AG10803 (cell line): ENCODE results near the gene TMEM60.

Source experiments
- DNase-seq: peaks from one replicate; pipeline ENCODE4 v3.0.0; 2010; ENCODE audit warnings: low read depth
- H3K4me3 ChIP-seq: 2 replicates; pipeline ENCODE4 v1.5.1; 2011; ENCODE audit warnings: mild to moderate bottlenecking, low read length, control low read depth
- TF ChIP-seq, protein P1 (sequence below): conservative IDR thresholded peaks from 2 replicates; pipeline ENCODE4 v1.5.1; 2011; ENCODE audit warnings: mild to moderate bottlenecking, low read length, control low read depth, inconsistent platforms

The TMEM60 gene, protein sequence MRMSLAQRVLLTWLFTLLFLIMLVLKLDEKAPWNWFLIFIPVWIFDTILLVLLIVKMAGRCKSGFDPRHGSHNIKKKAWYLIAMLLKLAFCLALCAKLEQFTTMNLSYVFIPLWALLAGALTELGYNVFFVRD

DNA sequence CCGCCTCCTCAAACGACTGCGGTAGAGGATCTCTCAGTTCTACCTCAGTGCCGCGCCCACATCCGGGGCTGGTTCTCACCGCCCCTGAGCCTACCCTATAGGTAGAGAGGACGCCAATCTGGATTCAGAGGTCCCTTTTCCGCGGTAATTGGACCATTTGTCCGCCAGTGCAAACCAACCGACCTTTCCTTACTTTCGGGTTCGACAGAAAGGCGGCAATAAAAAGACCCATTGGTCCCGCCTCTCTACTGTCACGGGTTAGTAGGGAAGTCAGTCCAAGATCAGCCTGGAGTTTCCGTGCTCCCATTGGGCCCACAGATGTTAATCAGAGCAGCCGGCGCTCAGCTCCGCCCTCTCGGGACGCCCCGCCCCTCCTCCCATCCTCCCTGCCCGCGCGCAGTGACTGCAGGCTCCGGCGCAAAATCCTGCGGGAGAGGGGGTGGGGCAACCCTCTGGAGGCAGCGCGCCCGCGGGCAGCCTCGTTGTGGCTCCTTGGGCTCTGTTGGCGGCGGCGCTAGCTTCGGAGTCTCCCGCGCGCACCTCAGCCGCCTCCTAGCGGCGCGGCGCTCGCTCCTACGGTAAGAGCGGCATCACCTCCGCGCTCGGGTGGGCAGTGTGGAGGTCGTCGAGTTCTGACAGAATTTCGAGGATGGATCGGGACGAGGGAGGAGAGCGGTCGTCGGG lies at the start of gene TMEM60, which contains the start of gene PHTF2:
TMEM60 (minus strand) TSS at position 41 of the 684 bp plus-strand sequence. CDS start 4,061 bp downstream, outside the sequence.
PHTF2 (plus strand) TSS at position 380 of the 684 bp plus-strand sequence.
- H3K4me3 ChIP-seq, result peak within 1 kb of the TSS; percentile 97
- DNase-seq, result peak; percentile 100
- TF ChIP-seq, protein P1, sequence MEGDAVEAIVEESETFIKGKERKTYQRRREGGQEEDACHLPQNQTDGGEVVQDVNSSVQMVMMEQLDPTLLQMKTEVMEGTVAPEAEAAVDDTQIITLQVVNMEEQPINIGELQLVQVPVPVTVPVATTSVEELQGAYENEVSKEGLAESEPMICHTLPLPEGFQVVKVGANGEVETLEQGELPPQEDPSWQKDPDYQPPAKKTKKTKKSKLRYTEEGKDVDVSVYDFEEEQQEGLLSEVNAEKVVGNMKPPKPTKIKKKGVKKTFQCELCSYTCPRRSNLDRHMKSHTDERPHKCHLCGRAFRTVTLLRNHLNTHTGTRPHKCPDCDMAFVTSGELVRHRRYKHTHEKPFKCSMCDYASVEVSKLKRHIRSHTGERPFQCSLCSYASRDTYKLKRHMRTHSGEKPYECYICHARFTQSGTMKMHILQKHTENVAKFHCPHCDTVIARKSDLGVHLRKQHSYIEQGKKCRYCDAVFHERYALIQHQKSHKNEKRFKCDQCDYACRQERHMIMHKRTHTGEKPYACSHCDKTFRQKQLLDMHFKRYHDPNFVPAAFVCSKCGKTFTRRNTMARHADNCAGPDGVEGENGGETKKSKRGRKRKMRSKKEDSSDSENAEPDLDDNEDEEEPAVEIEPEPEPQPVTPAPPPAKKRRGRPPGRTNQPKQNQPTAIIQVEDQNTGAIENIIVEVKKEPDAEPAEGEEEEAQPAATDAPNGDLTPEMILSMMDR, result peak; percentile 49

DNA sequence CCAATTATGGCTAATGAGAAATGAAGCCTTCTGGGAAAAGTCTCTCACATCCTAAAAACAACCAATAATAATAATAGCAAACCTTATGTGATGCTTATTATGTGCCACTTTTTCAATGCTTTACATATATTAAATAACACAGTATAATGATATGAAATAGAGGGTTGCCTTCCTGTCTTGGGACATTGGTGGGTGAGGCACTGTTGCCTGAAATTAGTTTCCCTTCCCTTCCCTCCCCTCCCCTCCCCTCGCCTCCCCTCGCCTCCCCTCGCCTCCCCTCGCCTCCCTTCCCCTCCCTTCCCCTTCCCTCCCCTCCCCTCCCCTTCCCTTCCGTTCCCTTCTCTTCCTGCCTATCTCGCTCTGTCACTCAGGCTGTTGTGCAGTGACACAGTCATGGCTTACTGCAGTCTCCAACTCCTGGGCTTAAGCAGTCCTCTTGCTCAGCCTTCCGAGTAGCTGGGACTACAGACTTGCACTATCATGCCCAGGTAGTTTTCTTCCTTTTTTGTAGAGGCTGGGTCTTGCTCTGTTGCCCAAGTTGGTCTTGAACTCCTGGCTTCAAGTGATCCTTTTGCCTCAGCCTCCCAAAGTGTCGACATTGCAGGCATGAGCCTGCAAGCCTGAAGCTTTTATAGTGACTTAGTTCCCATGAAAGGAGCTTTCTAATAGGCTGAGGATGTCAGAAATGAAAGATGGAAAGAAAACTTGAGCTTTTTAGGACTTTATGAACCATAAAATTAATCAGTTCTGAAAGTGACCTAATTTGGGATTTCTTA lies 48.3 kb upstream of the TMEM60 start:
- TF ChIP-seq, protein P1, result no peak
- H3K4me3 ChIP-seq, result no peak overlapping the region
- no peak for DNase-seq

DNA sequence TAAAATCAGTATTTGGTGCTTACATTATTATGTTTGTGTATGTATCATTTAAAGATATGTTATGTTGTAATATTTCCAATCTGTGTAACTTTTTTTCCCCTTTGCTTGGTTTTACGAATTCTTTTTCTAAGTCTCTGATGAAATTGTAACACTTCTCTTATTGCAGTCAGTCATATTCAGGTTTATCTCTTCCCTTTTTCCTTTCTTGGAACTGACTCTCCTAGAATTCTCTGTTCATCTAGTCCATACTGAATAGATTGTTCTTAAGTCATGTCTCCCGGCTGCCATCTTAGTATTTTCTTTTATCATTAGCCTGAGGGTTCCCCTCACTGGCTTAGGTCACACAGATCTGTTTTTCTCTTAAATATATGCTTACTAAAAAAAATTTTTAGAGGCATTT lies 45.0 kb upstream of the TMEM60 start:
- TF ChIP-seq, protein P1, result no peak
- no peak overlapping the region for H3K4me3 ChIP-seq

DNA sequence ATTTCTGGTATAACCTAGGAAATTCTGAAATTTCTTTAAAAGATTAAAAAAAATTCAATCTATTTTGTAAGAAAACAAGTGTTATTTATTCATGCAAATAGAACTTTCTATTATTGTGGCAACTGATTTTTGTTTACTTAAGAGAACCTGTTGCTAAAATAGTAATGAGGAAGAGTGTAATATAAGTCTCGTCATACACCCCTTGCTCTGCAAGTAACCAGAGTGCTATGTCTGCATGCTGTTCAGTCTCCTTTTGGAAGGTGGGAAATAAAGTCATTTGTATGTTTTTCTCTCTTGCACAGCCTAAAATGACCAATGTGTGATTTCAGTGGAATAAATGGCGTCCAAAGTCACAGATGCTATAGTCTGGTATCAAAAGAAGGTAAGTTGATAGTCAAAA lies 41.7 kb upstream of the TMEM60 start:
- TF ChIP-seq, protein P1, result no peak
- no peak overlapping the region for H3K4me3 ChIP-seq
- no peak for DNase-seq

More for the DNA sequence above, 45.0 kb upstream of the TMEM60 start:
- no peak for DNase-seq

DNA sequence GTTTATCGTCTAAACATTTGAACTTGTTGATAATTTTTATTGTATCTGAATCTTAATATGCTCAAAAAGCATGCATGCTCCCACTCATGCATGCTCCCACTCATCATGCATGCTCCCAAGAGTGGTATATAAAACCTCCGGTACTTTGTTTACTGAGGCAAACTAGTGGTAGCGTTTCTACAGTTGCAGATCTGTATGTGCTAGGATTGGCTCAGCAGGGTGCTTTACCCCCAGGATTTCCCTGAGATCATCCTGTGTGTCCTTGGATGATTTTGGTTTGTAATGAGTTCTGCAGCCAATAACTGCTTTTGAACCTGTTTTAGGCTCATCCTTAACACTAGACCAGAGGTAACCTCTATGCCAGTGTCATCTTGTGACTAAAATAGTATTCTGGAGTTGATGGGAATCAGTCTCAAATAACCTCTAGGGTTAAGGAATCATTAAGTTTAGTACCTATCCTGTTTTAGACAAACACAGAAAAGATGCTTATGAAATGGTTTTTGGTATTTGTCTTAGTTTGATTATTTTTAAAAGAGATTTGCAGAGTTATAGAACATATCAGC lies 40.8 kb upstream of the TMEM60 start:
- TF ChIP-seq, protein P1, result no peak
- DNase-seq, result no peak
- no peak overlapping the region for H3K4me3 ChIP-seq

DNA sequence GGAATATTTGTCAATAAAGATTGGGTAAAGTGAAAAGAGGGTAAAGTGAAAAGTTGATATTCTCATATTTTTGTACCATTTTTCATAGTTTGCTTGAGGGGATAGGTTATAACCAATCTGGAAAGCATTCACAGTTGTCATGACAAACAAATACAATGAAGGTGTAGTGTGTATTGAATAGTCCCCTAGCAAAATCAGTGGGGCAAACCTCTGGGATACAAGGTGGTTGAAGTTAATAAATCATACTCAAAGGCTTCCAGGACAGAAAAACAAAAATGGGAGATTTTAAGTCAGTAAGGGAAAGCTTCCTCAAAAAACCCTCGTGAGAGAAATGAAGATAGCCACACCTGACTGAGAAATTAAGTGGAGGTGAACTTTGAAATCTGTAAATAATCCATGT lies 39.7 kb upstream of the TMEM60 start:
- TF ChIP-seq, protein P1, result no peak
- no peak for DNase-seq
- H3K4me3 ChIP-seq, result no peak overlapping the region
